Uterus (tissue), 2 donors: ENCODE results near the gene RNF151.

Experiments used
- CTCF ChIP-seq, 4 experiments: fragments of 200-600 bp in 2 of 4; fragments of 450-650 bp in 2 of 4; sonication (generic) in 2 of 4; IDR thresholded peaks; one replicate each; pipeline ENCODE4 v1.5.1; 2016 to 2019; ENCODE audit warnings: antibody characterized with exemption in 4 of 4, mild to moderate bottlenecking in 2 of 4, moderate library complexity in 1 of 4
- POLR2A ChIP-seq, 2 donors: fragments of 450-650 bp; IDR thresholded peaks; one replicate each; pipeline ENCODE4 v1.6.1; 2016; ENCODE audit warnings: antibody characterized with exemption in 2 of 2, mild to moderate bottlenecking in 1 of 2, moderate library complexity in 1 of 2

- TF ChIP-seq CTCF (IDR thresholded peaks at IDR 0.05) (no peak), POLR2A (IDR thresholded peaks at IDR 0.05) (no peak)
These were observed 28.3 kb upstream of the RNF151 start for GRCh38 chr16:1938316-1938715.
